Activated CD4-positive, alpha-beta T cell treated with anti-CD3 and anti-CD28 coated beads for 48 hours (primary cell): Measurements from ENCODE around the gene REV3L.
"Not testable (repeated sequence)": the region's sequence is repeated elsewhere in the genome, so short reads cannot be mapped to it uniquely, and the experiment has no call there.

ENCODE experiments used
- DNase-seq: peaks from one replicate; pipeline ENCODE4 v3.0.0-alpha.2; 2020

REV3L gene

GRCh38 chr6:111482959-111483735 is at the start of gene REV3L:
TSS of gene REV3L (minus strand) at chr6:111483218. CDS start at chr6:111482888, 330 bp downstream.
- peak; percentile 93 for DNase-seq

DNA sequence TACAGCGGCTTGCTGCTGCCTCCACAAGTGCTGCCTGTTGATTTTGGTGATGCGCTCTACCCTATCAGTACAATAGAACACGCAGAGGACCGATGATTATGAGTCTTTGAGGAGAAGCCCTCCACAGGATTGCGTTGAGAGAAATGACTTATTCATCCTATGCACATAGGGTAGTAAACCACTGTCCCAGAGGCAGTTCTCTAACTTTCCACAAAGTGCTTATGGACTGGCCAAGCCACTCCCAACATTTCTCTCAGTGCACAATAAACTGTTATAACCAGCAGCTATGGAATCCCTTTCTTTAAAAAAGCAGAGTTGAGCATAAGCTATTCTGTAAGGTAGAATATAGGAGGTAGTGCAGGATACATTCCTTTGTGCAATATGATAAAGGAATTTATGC is 48.2 kb upstream of the REV3L start:
- DNase-seq, result no peak

GRCh38 chr6:111530667-111531066 is 47.6 kb upstream of the REV3L start:
- no peak for DNase-seq

DNA sequence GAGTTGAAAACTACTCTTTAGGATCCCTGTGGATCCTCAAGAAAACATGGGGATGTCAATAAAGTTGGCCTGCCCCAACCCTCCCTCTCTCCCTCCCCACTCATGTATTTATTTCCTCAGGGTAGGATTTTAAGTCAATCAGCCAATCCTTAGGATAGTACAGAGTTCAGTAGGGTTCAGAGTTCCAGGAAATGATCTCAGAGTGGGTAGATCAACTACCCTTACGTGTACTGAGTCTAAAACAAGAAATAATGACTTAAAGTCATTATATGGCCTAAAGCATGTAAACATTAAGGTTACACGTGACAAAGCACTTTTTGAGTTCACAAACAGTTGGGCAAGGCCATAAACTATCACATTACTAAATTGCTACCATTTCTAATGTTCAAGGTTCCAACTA is 47.2 kb upstream of the REV3L start:
- DNase-seq, result no peak

DNA sequence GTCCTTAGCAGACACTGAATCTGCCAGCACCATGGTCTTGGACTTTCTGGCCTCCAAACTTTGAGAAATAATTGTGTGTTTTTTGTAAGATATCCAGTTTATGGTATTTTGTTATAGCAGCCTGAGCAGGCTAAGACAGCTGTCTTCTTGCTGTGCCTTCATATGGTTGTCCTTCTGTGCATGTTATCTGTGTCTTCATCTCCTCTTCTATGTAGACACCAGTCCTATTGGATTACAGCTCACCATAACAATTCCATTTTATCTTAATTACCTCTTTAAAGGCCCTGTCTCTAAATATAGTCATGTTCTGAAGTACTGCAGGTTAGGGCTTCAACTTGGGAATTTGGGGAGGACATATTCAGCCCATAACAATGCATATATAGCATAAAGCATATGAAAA is 44.3 kb upstream of the REV3L start:
- no peak for DNase-seq

DNA sequence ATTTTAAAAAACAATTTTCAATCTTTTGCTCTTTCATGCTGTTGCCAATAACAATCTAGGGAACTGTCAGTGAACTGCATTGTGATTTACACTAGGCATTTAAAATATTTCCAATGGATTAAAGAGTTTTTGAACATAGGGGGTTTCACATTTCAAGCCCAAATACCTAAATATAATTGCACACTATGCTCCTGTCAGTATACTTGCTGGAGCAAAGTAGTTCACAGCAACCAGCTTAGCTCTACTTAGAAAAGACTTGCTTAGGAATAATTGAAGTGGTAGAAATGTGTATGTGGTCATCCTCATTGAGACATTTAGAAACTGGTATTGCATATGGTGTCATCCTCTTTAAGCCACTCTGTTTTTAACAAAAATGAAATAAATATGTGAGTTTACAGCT is 41.7 kb upstream of the REV3L start:
- DNase-seq, result no peak

DNA sequence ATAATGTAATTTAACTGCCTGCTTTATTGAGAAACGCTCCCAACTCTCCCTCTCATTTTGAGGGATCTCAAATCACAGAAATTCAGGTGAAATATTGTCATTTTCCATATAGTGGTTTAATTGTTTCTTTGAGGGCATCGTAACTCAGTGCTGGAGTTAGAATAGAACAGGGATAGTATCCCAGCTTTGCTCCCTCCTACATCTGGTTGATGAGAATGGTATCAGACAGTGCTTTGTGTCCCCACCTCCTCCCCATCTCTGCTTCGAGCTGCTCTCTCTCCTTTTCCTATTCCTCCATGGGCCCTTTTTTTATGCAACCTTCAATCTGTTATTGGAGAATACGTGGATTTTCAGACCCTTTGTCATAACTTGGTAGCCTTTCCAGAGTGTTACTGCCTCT is 41.2 kb upstream of the REV3L start:
- no peak for DNase-seq

DNA sequence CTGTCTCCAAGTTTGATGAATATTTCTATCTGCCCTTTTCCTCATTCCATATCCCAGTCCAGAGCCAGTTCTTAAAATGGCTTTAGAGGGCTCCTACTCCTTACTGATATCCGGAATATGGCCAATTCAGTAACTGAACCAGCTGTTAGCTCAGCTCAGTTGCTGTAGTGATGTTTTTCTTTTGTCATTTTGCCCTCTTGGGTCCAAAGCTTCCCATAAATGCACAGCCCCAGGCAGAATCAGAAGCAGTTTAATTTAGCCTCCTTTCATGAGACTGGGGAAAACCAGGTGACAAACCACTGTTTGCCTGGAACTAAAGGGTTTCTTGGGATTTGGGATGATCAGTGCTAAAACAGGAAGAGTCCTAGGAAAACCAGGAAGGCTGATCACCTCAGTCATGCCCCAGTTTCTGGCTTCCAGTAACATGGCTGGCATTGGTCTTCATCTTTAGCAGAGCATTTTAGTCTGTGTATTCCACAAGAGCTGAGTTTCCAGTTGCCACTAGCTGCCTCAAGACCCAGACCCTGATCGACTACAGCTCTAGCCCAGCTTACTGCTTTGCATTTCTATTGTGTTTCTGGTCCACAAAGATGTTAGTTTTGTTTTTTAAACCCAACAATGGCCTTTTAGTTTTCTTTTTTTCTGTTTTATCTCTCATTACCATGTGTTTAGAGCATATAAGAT is 40.6 kb upstream of the REV3L start:
- DNase-seq, result no peak

DNA sequence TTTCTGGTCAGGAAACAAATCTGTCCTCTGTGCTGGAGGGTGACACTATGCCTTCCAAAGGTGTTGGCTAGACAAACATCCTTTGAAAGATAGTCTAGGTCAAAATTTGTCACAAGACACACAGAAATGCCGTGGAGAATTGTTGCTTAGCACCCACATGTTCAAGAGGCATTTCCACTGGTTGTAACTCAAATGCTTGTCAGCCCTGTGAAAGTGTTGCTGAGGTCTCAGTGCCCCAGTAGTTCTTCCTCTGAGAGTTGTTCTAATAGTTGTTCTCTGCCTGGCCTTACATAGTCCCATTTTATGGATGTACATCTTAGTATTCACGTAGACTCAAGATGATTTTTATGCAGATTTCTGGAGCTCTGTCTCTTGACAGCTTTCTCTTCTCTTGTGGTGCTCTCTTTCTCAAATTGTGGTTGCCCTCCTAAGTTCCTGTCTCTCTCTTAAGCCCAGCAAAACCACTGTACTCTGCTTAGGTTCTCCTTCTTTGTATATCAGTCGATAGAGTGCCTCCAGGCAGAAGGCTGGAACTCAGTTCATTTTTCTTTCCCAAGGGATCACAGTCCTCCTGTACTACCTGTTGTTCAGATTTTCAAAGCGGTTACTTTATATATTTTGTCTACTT is 39.5 kb upstream of the REV3L start:
- no peak for DNase-seq

GRCh38 chr6:111521497-111522270 is 38.7 kb upstream of the REV3L start:
- no peak for DNase-seq

DNA sequence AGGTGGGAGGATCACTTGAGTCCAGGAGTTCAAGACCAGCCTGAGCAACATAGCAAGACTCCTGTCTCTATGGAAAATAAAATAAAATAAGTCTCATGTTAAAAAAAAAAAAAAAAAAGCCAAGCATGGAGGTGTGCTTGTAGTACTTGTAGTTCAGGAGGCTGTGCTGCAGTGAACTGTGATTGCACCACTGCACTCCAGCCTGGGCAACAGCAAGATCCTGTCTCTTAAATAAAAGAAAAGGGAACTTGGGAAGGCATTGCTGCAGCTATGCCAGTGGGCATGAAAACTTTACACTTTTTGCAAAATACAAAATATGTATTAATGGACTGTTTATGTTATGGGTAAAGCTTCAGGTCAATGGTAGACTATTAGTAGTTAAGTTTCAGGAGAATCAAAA is 37.5 kb upstream of the REV3L start:
- DNase-seq, result no peak

DNA sequence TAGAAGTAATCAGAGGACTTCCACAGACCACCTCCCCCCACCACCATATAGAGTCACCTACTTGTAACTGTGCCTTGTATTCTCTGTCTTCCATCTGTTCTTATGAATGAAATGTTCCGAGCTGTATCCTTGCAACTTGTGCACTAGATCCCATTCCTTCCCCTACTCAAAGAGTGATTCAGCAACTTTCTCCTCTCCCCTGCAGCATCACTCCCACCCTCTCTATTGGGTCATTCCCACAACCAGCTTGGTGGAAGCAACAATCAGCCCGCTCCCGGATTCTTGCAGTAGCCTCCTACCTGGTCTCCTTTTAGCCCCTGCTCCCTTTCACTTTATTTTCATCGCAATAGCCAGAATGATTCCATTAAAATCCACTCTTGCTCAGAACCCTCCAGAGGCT is 34.9 kb upstream of the REV3L start:
- no peak for DNase-seq

- no peak for DNase-seq
These were observed 32.2 kb upstream of the REV3L start for GRCh38 chr6:111515259-111515658.

DNA sequence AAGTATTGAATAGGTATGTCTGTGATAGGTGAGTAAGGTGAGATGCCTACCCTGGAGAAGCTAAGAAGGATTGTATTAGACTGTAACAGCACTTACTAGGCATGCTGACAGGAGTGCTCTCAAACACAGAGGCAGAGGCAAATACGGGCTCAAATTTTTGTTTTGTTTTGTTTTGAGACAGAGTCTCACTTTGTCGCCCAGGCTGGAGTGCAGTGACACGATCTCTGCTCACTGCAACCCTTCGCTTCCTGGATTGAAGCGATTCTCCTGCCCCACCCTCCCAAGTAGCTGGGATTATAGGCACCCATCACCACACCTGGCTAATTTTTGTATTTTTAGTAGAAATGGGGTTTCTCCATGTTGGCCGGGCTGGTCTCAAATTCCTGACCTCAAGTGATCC is 31.5 kb upstream of the REV3L start:
- not testable (repeated sequence) for DNase-seq

DNA sequence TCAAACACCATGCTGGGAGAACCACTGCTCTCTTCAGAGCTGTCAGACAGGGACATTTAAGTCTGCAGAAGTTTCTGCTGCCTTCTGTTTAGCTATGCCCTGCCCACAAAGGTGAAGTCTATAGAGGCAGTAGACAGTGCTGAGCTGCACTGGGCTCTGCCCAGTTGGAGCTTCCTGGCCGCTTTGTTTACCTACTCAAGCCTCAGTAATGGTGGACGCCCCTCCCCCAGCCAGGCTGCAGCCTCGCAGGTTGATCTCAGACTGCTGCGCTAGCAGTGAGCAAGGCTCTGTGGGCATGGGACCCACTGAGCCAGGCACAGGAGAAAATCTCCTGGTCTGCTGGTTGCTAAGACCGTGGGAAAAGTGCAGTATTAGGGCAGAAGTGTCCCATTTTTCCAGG is 24.2 kb upstream of the REV3L start:
- not testable (repeated sequence) for DNase-seq

DNA sequence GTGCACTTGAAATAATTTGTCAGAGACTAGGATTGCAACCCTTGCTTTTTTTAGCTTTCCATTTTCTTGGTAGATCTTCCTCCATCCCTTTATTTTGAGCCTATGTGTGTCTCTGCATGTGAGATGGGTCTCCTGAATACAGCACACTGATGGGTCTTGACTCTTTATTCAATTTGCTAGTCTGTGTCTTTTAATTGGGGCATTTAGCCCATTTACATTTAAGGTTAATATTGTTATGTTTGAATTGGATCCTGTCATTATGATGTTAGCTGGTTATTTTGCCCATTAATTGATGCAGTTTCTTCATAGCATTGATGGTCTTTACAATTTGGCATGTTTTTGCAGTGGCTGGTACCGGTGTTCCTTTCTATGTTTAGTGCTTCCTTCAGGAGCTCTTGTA is 22.5 kb upstream of the REV3L start:
- not testable (repeated sequence) for DNase-seq

- DNase-seq, result no peak
These were observed 20.6 kb upstream of the REV3L start for GRCh38 chr6:111503660-111504059.

DNA sequence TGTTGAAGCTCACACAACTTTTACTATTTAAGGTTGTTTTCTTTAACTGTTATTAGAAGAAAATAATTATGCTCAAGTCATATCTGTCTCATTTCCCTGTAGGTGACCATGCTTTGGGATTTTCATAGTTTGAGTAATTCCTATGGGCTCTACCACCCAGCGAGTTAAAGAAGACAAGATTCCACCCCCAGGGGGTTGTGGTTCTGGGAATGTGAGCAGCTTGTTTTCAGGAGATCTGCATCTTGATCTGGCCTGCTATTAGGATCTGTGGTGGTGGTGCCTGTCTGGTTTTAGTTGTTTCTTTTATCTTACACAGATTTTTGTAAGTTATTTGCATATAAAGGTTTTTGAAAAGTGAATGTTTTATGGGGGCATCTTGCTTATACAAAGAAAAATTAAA is 20.2 kb upstream of the REV3L start:
- DNase-seq, result no peak

GRCh38 chr6:111502154-111502553 is 19.1 kb upstream of the REV3L start:
- no peak for DNase-seq

DNA sequence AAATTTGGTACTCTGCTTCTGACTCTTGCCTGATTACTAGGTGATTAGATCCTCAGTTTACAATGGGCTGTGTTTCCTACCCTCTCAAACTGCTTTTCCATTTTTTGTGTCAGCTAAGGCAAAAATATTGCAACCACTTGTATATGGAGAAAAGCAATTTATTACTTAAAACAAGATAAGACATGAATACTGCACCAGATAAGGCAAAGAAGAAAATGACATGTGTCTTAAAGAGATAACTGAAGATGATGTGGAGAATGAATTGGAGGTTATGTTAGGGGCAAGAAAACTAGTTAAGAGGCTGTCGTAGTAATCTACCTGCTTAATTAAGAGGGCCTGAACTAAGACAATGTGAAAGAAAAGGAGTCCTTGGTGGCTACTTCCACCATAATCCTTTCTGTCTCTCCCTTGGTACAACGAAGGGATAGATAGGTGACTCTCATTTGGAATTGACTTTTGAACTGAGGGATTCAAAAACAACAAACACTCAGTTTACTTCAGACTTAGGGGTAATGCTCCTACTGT is 16.3 kb upstream of the REV3L start:
- no peak for DNase-seq

GRCh38 chr6:111494951-111495635 is 12.1 kb upstream of the REV3L start:
- no peak for DNase-seq

GRCh38 chr6:111492499-111492898 is 9.5 kb upstream of the REV3L start:
- DNase-seq, result no peak

DNA sequence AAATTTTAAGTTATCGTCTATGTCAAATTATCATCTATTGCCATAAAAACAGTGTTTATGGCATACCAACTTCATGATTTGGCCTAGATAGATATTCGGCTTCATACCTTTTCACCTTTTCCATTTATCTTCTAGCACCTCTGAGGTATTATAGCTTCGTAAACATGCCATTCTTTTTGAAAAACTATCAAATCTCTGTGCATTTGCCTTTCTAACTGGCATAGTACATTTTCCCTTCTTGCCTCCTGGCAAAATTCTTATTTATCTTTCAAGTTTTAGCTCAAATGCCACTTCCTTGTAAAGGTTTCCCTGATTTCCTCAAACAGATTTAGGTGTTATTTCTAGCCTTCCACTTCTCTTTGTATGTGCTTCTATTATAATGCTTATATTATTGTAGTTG is 7.0 kb upstream of the REV3L start:
- DNase-seq, result no peak
